ENCODE measurements around the gene HMGN1.

Gene HMGN1

GRCh38 chr21:39330001-39330400 is 18.9 kb downstream of the HMGN1 start:
- peak; percentile 56 for DNase-seq (ENCODE audit: low spot score)

GRCh38 chr21:39327727-39328126 is 21.2 kb downstream of the HMGN1 start:
- DNase-seq (ENCODE audit: low spot score) = no peak

GRCh38 chr21:39326607-39327307 is 22.1 kb downstream of the HMGN1 start:
- DNase-seq (ENCODE audit: low spot score) = no peak

GRCh38 chr21:39325458-39325857 is 23.4 kb downstream of the HMGN1 start:
- no peak for DNase-seq (ENCODE audit: low spot score)

GRCh38 chr21:39321424-39321823 is 27.5 kb downstream of the HMGN1 start:
- DNase-seq (ENCODE audit: low spot score) = no peak

GRCh38 chr21:39319814-39320332 is 29.0 kb downstream of the HMGN1 start:
- no peak for DNase-seq (ENCODE audit: low spot score)

GRCh38 chr21:39319251-39319756 is 29.6 kb downstream of the HMGN1 start:
- no peak for DNase-seq (ENCODE audit: low spot score)

GRCh38 chr21:39318091-39318959 is 30.6 kb downstream of the HMGN1 start:
- DNase-seq (ENCODE audit: low spot score) = peak; percentile 81

- peak; percentile 68 for DNase-seq (ENCODE audit: low spot score)
Measured at GRCh38 chr21:39317134-39318090, 31.5 kb downstream of the HMGN1 start.

GRCh38 chr21:39316729-39317128 is 32.2 kb downstream of the HMGN1 start:
- DNase-seq (ENCODE audit: low spot score) = no peak

GRCh38 chr21:39315603-39316445 is 33.1 kb downstream of the HMGN1 start:
- peak; percentile 48 for DNase-seq (ENCODE audit: low spot score)

GRCh38 chr21:39314143-39315027 is 34.5 kb downstream of the HMGN1 start:
- DNase-seq (ENCODE audit: low spot score) = peak; percentile 74

- DNase-seq (ENCODE audit: low spot score) = peak; percentile 86
Measured at GRCh38 chr21:39313571-39314142, 35.2 kb downstream of the HMGN1 start, which contains the start of gene BRWD1. BRWD1 (minus strand) TSS chr21:39313632; CDS start chr21:39313491, 141 bp downstream.

GRCh38 chr21:39313042-39313570 is 35.8 kb downstream of the HMGN1 start:
- no peak for DNase-seq (ENCODE audit: low spot score)

GRCh38 chr21:39312112-39313041 is 36.5 kb downstream of the HMGN1 start:
- DNase-seq (ENCODE audit: low spot score) = peak; percentile 90

- DNase-seq (ENCODE audit: low spot score) = no peak
Measured at GRCh38 chr21:39311164-39311563, 37.7 kb downstream of the HMGN1 start.

GRCh38 chr21:39307466-39307865 is 41.4 kb downstream of the HMGN1 start:
- DNase-seq (ENCODE audit: low spot score) = no peak

GRCh38 chr21:39300587-39300986 is 48.3 kb downstream of the HMGN1 start:
- no peak for DNase-seq (ENCODE audit: low spot score)

Measured in NAMALWA (cell line).